PC-3 (cell line): Measurements from ENCODE around the gene CAMK2B. TPM values are rescaled to one million over a fixed set of nuclear protein-coding genes. Genes with fewer than 3 reads are reported as not detected.

Experiments
- ATAC-seq: fragments of 200-7000 bp; cut with Tn5 transposase; 2 replicates; pipeline ENCODE4 v1.9.1; 2020; ENCODE audit warnings: mild to moderate bottlenecking, moderate library complexity
- BruUV-seq: library from RNA; stranded (reverse); fragments of 400-500 nt; replicated peaks from 2 replicates; lab custom pipeline; 2021; lab: Mats Ljungman, UMichigan
- CTCF ChIA-PET: fragments of 300-600 bp; sonication (Branson Sonifier 250); formaldehyde crosslinking; loops from one replicate; lab custom pipeline; 2022; ENCODE audit warnings: antibody characterized with exemption; lab: Charles Lee
- POLR2A ChIA-PET: fragments of 300-600 bp; sonication (Branson Sonifier 250); formaldehyde crosslinking; loops from one replicate; lab custom pipeline; 2022; ENCODE audit warnings: antibody characterized with exemption; ENCODE audit not compliant: unreplicated experiment; lab: Charles Lee
- DNase-seq: peaks from one replicate; pipeline ENCODE4 v3.0.0-alpha.2; 2015
- H2AFZ ChIP-seq: fragments of 300-600 bp; sonication (generic); 2 replicates; pipeline ENCODE4 v1.6.0; 2016; ENCODE audit warnings: antibody characterized with exemption, low read length
- H3F3A ChIP-seq: fragments of 300-600 bp; sonication (generic); one replicate; pipeline ENCODE4 v1.6.0; 2017; ENCODE audit warnings: antibody characterized with exemption, low read length, control low read depth, mild to moderate bottlenecking; ENCODE audit not compliant: unreplicated experiment
- H3K27ac ChIP-seq: fragments of 300-600 bp; sonication (generic); 2 replicates; pipeline ENCODE4 v1.5.1; 2016; ENCODE audit warnings: mild to moderate bottlenecking, low read length
- H3K27me3 ChIP-seq: fragments of 300-600 bp; sonication (generic); 2 replicates; pipeline ENCODE4 v1.6.1; 2016; ENCODE audit warnings: low read length, mixed read lengths
- H3K36me3 ChIP-seq: fragments of 300-600 bp; sonication (generic); 2 replicates; pipeline ENCODE4 v1.6.1; 2016; ENCODE audit warnings: low read depth, mixed run types, low read length, mixed read lengths
- H3K4me1 ChIP-seq: fragments of 300-600 bp; sonication (generic); 2 replicates; pipeline ENCODE4 v1.5.1; 2016; ENCODE audit warnings: low read length; ENCODE audit not compliant: insufficient read depth
- H3K4me2 ChIP-seq: fragments of 300-600 bp; sonication (generic); 2 replicates; pipeline ENCODE4 v1.6.0; 2016; ENCODE audit warnings: low read length
- H3K4me3 ChIP-seq: fragments of 300-600 bp; sonication (generic); 2 replicates; pipeline ENCODE4 v1.5.1; 2016; ENCODE audit warnings: mild to moderate bottlenecking, low read length, mixed read lengths
- H3K79me2 ChIP-seq: fragments of 300-600 bp; sonication (generic); 2 replicates; pipeline ENCODE4 v1.6.1; 2017; ENCODE audit warnings: low read length, mixed read lengths
- H3K9ac ChIP-seq: fragments of 300-600 bp; sonication (generic); 2 replicates; pipeline ENCODE4 v1.6.0; 2016; ENCODE audit warnings: mild to moderate bottlenecking, low read length
- H3K9me2 ChIP-seq: fragments of 300-600 bp; sonication (generic); replicated peaks from 2 replicates; pipeline ENCODE4 v1.6.1; 2016; ENCODE audit warnings: mixed run types, low read length, mixed read lengths
- H3K9me3 ChIP-seq: fragments of 300-600 bp; sonication (generic); 2 replicates; pipeline ENCODE4 v1.6.1; 2016; ENCODE audit warnings: low read length, mixed read lengths
- H4K20me1 ChIP-seq: fragments of 300-600 bp; sonication (generic); 2 replicates; pipeline ENCODE4 v1.6.1; 2016; ENCODE audit warnings: low read length, mixed read lengths
- CTCF ChIP-seq: fragments of 300-600 bp; sonication (generic); conservative IDR thresholded peaks from 2 replicates; pipeline ENCODE4 v1.5.1; 2017; ENCODE audit warnings: antibody characterized with exemption, low read depth, mild to moderate bottlenecking, low read length
- EZH2 ChIP-seq: fragments of 300-600 bp; sonication (generic); IDR thresholded peaks from one replicate; pipeline ENCODE4 v1.6.1; 2017; ENCODE audit warnings: antibody characterized with exemption, mild to moderate bottlenecking, low read length; ENCODE audit not compliant: unreplicated experiment
- EZH2phosphoT487 ChIP-seq: fragments of 300-600 bp; sonication (generic); IDR thresholded peaks from 2 replicates; pipeline ENCODE4 v1.6.1; 2018; ENCODE audit warnings: mild to moderate bottlenecking, antibody characterized with exemption, low read length, borderline replicate concordance
- intact Hi-C: fragments of 100-400 bp; cut with micrococcal nuclease; formaldehyde crosslinking; loops from 2 replicates; pipeline ENCODE4 v1.9.0; 2023
- total RNA-seq: library from RNA; depleted of rRNA; stranded (reverse); fragments of >200 nt; gene quantifications from 2 replicates; pipeline ENCODE4 v1.2.3, GENCODE V29; 2014

The CAMK2B gene
- total RNA-seq, 1 experiment from 2014 or later, result 1.2 TPM

GRCh38 chr7:44221231-44221791 is 104.1 kb downstream of the CAMK2B start:
- H3K4me2 ChIP-seq, result no peak overlapping the region
- ChIA-PET POLR2A (no interaction called here), CTCF (no interaction called here)
- no peaks in the 10 kb centered on the region for H3F3A ChIP-seq
- ATAC-seq (no peak), DNase-seq (no peak)
- no peak for TF ChIP-seq CTCF
- TF ChIP-seq EZH2, result no peak
- no peak for TF ChIP-seq EZH2phosphoT487
- no peak overlapping the region for H3K9ac ChIP-seq
- H4K20me1 ChIP-seq, result no peaks in the 10 kb centered on the region
- BruUV-seq, result no TSS peak
- no peaks in the 10 kb centered on the region for H3K79me2 ChIP-seq
- no peaks in the 10 kb centered on the region for H3K36me3 ChIP-seq
- intact Hi-C loops, result no loop called here
- H3K27ac ChIP-seq, result no peak overlapping the region
- no peaks in the 10 kb centered on the region for H3K9me2 ChIP-seq
- no peaks in the 10 kb centered on the region for H3K9me3 ChIP-seq
- H2AFZ ChIP-seq, result no peak overlapping the region
- H3K4me1 ChIP-seq, result no peaks in the 10 kb centered on the region
- no peaks in the 10 kb centered on the region for H3K27me3 ChIP-seq
- H3K4me3 ChIP-seq, result no peak overlapping the region

DNA sequence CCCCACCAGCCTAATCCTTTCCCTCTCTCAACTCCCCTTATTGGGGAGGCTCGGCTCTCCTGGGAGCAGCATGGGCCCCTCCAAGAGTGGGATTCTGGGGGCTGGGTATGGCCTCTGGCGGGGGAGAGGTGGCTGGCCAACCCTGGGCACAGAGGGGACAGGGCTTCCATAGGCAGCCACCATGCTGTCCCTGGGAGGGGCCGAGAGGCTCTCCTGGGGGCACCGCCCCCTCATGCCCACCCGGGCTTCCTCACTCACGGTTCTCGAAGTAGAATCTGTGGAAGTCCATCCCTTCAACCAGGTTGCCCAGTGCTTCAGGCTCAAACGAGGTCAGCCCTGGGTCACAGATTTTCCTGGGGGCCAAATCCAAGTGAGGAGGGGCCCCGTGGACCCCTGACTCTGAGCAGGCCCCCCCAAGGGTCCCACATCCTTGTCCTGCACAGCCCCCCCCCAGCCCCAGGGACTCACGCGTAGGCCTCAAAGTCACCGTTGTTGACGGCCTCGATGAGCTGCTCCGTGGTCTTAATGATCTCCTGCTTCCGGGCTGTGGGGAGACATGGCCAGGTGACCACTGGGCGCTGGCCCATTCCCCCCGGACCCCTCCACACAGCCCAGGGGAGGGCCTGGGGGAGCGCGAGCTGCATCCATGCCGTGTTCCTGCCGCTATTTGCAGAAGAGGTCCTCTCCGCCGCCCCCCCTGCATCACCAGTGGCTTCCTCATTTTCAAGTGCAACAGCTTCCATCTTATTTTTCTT is 104.9 kb downstream of the CAMK2B start:
- ATAC-seq, result no peak

More for the DNA sequence above, 104.9 kb downstream of the CAMK2B start:
- H3K9me2 ChIP-seq, result no peaks in the 10 kb centered on the region
- H3F3A ChIP-seq, result no peaks in the 10 kb centered on the region
- CTCF ChIA-PET, result no interaction called here
- BruUV-seq, result no TSS peak
- H3K4me1 ChIP-seq, result no peaks in the 10 kb centered on the region
- H3K27me3 ChIP-seq, result no peaks in the 10 kb centered on the region
- no peak overlapping the region for H2AFZ ChIP-seq
- H3K4me3 ChIP-seq, result no peak overlapping the region
- no peak for TF ChIP-seq EZH2phosphoT487
- no peak for TF ChIP-seq EZH2
- no peak for TF ChIP-seq CTCF
- DNase-seq, result no peak
- H3K79me2 ChIP-seq, result no peaks in the 10 kb centered on the region
- H4K20me1 ChIP-seq, result no peaks in the 10 kb centered on the region
- H3K4me2 ChIP-seq, result no peak overlapping the region
- H3K36me3 ChIP-seq, result no peaks in the 10 kb centered on the region
- POLR2A ChIA-PET, result no interaction called here
- H3K27ac ChIP-seq, result no peak overlapping the region
- H3K9ac ChIP-seq, result no peak overlapping the region
- intact Hi-C loops, result no loop called here
- no peaks in the 10 kb centered on the region for H3K9me3 ChIP-seq
